ENCODE data around the gene ATG7.

Gene ATG7

GRCh38 chr3:11462673-11463072 lies 190.5 kb downstream of the ATG7 start (continued):
- TF ChIP-seq REST (tag by site-specific recombination; IDR thresholded peaks at IDR 0.05) (peak; percentile 75), ZXDB (tag by site-specific recombination; IDR thresholded peaks at IDR 0.05) (peak; percentile 76), ZNF138 (tag by site-specific recombination; IDR thresholded peaks at IDR 0.05; ENCODE audit: borderline replicate concordance) (peak; percentile 79; the same call in 1 of the 2 replicates), ZNF664 (tag by site-specific recombination; IDR thresholded peaks at IDR 0.05) (peak; percentile 76), ZFP3 (tag by site-specific recombination; IDR thresholded peaks at IDR 0.05; ENCODE audit: low read depth) (peak; percentile 47; the same call in 1 of the 2 replicates), ZBTB8A (tag by site-specific recombination; IDR thresholded peaks at IDR 0.05) (peak; percentile 85), ZBTB1 (tag by site-specific recombination; IDR thresholded peaks at IDR 0.05) (0 out of 2 replicates have a peak, but pooled peaks have one; percentile 29), ZNF266 (tag by site-specific recombination; IDR thresholded peaks at IDR 0.05; ENCODE audit: low read depth) (peak; percentile 86), ZNF555 (tag by site-specific recombination; conservative IDR thresholded peaks at IDR 0.05) (peak; percentile 95), OVOL3 (tag by site-specific recombination; IDR thresholded peaks at IDR 0.05) (peak; percentile 71; the same call in 1 of the 2 replicates), ZNF629 (tag by site-specific recombination; IDR thresholded peaks at IDR 0.05) (peak; percentile 66), ZNF404 (tag by site-specific recombination; IDR thresholded peaks at IDR 0.05) (peak; percentile 64; the same call in 1 of the 2 replicates), ZNF510 (tag by site-specific recombination; IDR thresholded peaks at IDR 0.05; ENCODE audit: insufficient replicate concordance) (peak; percentile 87), ZNF529 (tag by site-specific recombination; IDR thresholded peaks at IDR 0.05; ENCODE audit: insufficient replicate concordance) (peak; percentile 76), GFI1B (tag by site-specific recombination; IDR thresholded peaks at IDR 0.05) (peak; percentile 54; the same call in 1 of the 2 replicates), ZNF558 (tag by site-specific recombination; IDR thresholded peaks at IDR 0.05) (peak; percentile 80), ZNF18 (tag by site-specific recombination; IDR thresholded peaks at IDR 0.05) (0 out of 2 replicates have a peak, but pooled peaks have one; percentile 38), ZNF518A (tag by site-specific recombination; conservative IDR thresholded peaks at IDR 0.05; ENCODE audit: low read depth) (peak; percentile 97), ZNF639 (tag by site-specific recombination; IDR thresholded peaks at IDR 0.05) (0 out of 2 replicates have a peak, but pooled peaks have one; percentile 54), ZNF501 (tag by site-specific recombination; IDR thresholded peaks at IDR 0.05) (0 out of 2 replicates have a peak, but pooled peaks have one; percentile 62), ZNF610 (tag by site-specific recombination; IDR thresholded peaks at IDR 0.05; ENCODE audit: borderline replicate concordance) (0 out of 2 replicates have a peak, but pooled peaks have one; percentile 22), ZNF433 (tag by site-specific recombination; IDR thresholded peaks at IDR 0.05; ENCODE audit: low read depth) (peak; percentile 78), AEBP2 (tag by site-specific recombination; IDR thresholded peaks at IDR 0.05; ENCODE audit: borderline replicate concordance) (peak; percentile 65; the same call in 1 of the 2 replicates), ZNF19 (tag by site-specific recombination; IDR thresholded peaks at IDR 0.05; ENCODE audit: low read depth) (0 out of 2 replicates have a peak, but pooled peaks have one; percentile 48), ZNF654 (tag by site-specific recombination; IDR thresholded peaks at IDR 0.05; ENCODE audit: low read depth) (peak; percentile 53), GLI2 (tag by site-specific recombination; IDR thresholded peaks at IDR 0.05; ENCODE audit: borderline replicate concordance, low read depth) (peak; percentile 30; the same call in 1 of the 2 replicates)
